GM19035 (cell line): Measurements from ENCODE around the gene CCSER2.

ENCODE experiments used
- ATAC-seq: cut with Tn5 transposase; IDR thresholded peaks from one replicate; pipeline ENCODE4 v1.9.1; 2021; ENCODE audit not compliant: unreplicated experiment

Gene CCSER2

DNA sequence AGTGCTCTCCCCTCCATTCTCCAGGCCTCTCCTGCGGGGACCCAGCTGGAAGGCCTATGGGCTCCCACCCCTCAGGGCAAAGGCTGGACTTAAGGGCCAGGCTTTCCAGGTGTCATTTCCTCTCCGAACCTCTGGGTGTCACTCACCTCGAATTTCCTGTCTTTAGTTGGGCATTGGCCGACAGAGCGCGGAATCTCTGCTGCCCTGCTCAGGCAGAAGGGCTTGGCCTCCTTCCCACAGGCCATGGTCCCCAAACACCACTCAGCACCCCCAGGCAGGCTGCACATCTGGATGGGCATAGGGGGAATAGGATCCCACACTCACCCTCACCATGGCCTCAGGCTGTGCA is 212.9 kb downstream of the CCSER2 start:
- no peak for ATAC-seq

DNA sequence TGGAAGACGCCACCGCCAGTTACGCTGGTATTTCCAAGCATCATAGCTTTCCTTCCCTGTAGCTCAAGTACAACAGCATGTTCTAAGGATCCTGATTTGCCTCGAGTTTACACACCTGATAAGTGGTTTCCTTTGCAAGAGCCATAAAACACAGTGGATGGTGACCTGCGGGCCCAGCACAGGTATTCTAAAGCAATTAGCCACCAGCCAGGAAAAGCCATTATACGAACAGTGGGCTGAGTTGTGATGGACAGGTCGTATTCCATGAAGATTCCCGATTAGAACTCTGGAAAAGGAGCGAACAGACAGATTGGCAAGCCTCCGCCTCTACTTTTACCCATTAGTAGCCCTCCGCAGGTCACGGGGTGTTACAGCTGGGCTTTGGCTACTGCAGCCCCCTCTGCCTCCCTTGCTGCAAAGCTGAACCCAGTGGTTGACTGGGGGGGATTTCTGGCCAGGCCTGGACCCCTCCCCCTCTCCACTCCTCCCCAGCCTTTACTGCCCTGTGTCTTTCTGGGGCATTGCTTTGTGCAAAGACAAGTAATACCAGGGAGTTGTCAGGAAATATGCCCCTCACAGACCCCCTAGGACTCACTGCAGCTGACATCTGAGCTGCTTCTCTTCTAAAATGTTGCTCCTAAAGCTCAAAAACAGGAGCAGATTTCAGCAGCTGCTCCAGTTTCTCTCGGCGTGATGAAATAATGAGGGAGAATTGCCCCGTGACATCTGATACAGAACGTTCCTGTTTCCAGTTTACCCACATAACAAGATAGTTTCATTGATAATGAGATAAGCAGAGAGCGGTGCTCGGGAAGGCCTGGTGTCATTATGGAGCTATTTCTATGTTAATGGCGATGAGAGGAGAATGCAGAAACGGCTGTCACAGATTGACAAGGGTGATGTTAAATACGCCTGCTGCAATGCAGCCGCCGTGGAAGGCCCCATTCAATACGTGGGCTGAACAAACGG is 214.4 kb downstream of the CCSER2 start:
- ATAC-seq = no peak

DNA sequence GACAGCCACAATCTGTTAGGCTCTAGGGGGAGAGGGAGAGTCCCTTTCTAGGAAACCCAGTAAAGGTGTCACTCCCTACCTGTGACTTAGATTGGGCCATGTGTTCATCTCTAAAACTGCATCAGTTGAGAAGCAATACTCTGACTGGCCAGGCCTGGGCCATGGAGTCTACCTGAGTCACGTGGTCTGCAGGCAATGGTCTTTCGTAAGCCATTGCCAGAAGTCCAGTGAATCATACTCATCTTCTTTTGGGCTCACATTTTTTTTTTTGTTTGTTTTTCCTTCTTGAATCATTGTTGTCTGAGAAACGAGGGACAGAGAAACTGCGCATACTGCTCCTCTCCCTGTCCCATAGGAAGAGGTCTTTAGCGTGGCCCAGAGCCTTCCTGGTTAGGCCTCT is 215.6 kb downstream of the CCSER2 start:
- ATAC-seq = no peak

DNA sequence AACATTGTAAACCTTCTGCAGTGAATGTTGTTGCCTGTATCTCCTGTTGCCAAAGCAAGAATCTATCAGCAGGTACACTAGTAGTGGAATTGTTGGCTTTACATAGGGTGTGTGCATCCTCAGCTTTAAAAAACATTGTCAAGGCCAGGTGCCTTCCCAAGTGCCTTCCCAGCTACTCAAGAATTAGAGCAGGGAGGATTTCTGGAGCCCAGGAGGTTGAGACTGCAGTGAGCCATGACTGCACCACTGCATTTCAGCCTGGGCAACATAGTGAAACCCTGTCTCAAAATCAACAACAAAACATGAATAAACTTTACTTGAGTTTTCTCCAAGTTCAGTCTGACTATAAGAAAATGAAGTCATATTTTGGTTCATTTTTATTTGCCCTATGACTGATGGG is 217.3 kb downstream of the CCSER2 start:
- no peak for ATAC-seq

DNA sequence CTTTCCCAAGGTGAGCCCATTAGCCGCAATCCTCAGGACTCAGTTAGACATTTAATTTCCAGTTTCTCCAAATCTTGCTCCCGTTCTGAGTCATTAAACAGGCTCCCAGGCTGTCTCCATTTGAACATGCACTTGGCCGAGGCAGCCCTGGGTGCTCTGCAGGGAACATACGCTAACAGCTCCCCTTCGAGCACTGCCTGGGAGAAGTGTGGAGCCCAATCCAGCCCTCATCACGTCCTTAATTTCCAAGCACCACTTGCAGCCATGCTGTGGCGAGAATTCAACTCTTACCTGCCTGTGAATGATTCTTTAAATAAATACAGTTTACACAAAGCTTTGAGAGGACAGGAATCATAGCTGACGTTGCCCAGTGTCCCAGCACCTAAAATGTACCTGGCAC is 218.2 kb downstream of the CCSER2 start:
- ATAC-seq = no peak

DNA sequence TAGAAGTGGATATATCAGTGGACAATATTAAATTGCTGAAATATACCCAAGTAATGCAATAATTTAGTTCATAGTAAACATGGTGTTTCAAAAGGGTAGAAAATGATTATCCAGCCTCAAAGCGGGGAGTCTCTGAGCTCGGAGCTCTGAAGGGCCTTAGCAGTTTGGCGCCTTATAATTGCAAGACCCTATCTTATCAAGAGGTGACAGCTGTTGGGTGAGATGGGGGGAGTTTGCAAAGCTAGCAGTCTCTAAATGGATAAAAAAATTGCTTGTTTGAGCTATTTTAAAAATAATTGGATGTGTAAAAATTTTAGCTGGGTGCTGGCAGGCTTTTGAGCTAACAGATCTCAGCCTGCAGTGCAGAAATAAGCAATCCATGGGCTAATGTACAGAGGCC is 219.2 kb downstream of the CCSER2 start:
- ATAC-seq = no peak

DNA sequence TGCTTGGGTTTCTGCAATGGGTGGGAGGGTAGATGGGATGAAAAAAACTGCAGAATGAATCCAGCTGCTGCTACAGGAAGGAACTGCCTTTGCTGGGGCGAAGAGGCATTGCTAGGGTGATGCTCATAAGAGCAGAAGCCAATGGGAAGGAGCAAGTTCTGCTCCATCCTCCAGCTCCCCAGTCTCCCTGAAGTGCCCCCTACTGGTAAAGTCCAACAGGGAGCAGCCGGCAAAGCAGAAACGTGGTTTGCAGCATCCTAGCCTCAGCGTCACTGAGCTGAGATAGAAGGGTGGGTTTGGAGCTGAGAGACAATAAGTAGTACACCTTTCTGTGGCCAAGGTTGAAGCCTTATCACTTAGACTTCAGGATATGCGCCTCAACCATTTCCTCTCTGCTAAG is 220.5 kb downstream of the CCSER2 start:
- no peak for ATAC-seq

DNA sequence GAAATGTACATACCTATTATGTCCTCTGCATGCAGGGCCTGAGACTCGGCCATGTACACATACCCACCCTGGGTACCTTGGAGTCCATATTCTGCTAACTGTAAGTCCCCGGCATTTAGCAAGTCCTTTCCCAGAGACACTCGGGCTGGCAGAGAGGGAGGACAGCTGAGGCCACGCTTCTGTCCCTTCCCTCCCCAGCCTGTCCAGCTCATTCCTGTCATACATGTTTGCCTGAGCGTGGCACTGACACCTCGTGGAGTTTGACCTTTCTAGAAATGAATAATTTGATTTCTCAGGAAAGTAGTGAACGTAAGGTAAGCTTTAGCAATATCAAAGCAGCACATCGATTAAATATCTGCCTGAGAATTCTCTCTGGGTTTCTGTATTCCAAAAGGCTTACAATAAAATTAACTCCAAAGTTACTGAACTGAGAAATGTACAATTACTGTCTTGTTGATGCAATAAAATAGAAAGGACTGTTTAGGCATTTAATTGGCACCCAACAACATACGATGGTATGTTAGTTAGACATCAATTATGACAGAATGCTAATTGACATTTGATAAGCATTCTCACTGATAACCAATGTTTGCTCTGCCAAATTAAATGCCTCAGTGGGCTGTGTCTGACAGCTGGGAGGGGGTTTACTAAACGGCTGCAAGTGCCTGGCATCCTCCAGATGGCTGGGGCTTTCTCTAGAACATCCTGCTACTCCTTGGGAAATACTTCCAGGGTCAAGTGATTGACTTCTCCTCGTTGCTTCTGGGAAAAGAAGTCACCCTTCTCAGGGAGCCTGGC is 221.2 kb downstream of the CCSER2 start:
- no peak for ATAC-seq

DNA sequence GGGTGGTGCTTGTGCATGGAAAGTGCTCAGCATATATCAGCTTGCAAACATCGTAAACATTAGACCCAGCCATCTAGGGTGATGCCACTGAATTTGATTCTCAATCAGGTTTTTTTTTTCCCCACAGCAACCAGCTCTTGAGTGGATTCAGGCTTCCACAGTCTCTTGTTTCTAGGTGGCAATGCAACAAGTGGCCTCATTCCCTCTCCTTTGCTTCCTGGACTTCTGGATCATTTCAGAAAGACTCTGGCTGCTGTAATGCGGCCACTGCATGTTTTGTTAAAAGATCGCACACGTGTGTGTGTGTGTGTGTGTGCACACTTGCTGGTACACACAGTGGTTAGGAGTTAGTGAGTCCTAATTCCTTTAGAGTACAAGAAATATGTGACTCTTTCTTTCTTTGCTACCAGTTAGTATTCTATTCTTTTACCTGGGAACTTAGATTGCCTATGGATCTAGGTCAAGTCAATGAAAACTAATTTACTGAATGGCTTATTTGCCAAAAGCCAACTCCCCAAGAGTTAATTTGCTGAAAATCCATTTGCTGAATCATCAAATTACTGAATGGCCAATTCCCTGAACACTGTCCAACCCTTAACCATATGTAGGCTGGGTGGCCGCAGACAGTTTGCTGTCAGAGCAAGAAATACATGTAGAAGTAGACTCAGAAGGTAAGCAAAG is 222.5 kb downstream of the CCSER2 start:
- ATAC-seq = no peak

DNA sequence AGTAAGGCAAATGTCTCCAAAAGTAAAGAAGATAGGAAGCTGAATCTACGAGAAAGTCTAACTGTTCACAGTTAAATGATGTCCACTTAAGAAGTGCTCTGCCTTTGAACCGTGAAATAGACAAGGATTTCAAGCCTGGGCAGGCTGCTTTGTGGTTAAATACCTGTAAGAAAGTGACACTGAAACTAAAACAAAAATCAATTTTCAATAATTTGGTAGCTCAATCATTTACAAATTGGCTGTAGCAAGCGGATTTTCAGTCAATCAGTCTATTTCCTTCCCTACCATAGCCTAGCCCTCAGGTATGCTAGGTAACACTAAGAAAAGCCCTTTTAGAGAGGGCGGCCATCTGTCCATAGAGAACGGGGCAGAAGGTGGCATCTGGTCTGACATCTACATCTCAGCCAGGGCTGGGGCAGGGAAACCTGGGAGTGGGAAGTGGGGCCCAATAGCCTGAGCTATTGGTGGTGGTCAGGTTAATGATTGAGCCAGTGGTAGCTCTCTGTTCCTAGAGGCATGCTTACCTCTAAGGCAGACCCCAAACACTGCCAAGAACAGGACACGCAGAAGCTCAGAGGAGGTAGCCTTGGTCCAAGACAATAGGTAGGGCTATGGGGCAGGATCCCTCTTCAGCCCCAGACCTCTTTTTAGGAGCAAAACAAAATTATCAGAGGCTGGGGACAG is 223.2 kb downstream of the CCSER2 start:
- no peak for ATAC-seq

DNA sequence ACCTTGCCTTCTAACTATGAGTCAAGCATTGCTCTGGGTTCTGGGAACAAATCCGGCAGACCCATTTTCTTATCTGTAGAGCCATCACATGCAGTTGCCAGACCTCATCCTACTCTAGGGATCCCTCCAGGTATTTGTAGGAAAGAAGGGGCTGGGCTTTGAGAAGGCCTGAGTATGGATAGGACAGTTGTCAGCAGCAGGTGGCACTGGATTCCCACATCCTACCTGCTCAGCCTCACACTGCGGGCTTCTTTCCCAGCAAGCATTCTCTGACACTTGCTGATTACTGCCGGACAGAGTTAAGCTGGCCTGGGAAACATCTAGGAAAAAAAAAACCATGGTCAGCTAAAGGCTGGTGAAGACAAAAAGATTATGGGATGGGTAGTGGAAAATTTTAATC is 224.1 kb downstream of the CCSER2 start:
- no peak for ATAC-seq

DNA sequence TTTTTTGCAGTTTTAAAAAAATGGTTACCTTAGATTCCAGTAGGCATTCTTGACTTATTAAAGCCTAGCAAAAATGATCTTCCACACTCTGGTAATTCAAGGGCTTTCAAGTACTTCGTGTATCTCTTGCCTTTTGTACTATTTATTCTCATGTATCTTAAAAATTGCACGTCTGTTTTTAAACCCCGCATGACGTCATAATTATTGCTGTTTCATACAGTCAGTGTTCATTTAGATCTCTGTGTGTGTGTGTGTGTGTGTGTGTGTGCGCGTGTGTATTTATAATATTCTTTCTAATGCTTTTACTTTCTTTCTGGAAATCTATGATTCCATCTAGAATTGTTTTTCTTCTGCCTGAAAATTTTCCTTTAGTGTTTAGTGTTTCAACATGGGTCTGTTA is 234.2 kb downstream of the CCSER2 start:
- ATAC-seq = no peak

DNA sequence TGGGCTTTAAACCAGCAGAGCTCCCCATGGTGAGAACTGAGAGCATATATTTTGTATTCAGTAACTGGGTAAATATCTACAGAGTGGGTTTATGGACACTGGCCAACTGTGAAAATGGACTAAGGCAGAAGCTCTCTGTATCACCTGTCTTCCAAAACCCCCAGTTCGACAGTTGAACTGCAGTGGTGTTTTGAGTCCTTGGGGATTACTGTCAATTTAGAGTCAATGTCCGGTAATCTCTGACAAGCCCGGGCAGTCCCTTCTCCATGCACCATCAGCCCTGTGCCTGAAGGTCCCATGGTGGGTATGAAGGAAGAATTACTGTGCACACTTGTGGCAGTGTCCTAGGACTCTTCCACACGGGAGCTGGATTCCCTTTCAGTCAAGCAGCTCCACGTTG is 235.0 kb downstream of the CCSER2 start:
- no peak for ATAC-seq

DNA sequence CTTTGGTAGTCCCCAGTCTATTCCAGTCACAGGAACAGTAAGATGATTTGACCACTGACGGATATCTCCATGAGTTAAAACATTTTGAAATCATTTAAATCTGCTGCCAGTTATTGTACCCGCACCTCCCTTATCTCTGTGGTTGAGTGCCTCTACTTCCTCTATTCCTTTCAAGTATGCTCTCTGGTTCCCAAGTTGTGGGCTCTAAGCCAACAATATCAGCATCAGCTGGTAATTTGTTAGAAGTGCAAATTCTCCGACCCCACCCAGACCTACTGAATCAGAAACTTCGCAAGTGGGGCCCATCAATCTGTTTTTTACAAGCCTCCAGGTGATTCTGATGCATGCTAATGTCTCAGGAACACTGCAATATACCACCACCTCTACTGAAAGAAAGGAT is 235.5 kb downstream of the CCSER2 start:
- ATAC-seq = no peak

DNA sequence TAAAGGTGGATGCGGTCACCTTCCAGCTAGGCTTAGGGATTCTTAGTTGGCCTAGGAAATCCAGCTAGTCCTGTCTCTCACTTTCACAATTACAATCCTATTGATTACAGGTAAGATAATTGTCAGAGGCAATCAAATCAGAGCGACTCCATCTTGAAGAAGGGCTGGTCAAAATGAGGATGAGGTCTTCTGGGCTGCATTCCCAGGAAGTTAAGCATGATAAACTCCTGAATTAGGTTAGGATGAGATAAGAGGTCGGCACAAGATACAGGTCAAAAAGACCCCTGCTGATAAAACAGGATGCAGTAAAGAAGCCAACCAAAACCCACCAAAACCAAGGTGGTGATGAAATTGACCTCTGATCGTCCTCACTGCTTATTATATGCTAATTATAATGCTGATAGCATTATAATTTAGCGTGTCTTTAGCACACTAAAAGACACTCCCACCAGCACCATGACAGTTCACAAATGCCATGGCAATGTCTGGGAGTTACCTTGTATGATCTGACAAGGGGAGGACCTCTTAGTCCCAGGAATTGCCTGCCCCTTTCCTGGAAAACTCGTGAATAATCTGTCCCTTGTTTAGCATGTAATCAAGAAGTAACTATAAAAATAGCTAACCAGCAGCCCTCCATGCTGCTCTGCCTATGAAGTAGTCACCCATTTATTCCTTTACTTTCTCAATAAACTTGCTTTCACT is 237.6 kb downstream of the CCSER2 start:
- no peak for ATAC-seq

DNA sequence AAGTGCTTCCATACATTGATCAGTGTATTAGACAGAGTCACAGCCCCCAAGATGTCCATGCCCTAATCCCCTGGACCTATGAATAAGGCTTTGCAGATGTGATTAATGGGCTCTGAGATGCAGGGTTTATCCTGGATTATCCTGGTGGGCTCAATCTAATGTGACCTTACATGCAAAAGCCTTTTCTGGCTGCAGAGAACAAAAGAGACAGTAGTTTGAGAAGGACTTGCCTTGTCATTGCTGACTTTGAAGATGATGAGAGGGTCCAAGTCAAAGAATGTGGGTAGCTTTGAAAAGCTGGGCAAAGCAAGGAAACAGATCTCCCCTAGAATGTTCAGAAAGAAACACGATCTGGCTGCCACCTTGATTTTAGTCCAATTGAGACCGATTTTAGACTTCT is 238.7 kb downstream of the CCSER2 start:
- ATAC-seq = no peak
